ENCODE data around the gene IL22RA1. TPM values are rescaled to one million over a fixed set of nuclear protein-coding genes. Genes with fewer than 3 reads are reported as not detected.

The IL22RA1 gene
- total and polyA plus RNA-seq, 9 of the 15 experiments (the other 6 are each of a cell fraction or from before 2014, with no cell fraction given), result not detected

DNA sequence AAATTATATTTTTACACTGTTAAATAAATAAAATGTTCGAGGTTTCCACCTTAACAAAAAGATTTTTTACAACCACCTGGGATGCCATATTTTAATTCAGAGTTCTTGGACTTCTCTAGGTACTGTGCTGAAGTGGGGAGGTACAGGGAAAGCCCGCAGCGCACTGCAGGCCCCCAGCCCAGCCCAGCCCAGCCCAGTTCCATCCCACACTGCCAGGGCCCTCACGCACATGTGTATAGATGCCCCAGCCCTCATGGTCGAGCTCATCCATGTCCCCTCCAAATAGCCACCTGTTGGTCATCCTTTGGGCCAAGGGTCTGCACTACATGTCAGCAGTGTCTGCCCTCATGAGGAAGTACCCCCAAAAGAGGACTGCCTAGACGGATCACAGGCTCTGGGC lies 19.3 kb downstream of the IL22RA1 start (continued):
- TF ChIP-seq ZNF318 (IDR thresholded peaks at IDR 0.05; ENCODE audit: borderline replicate concordance in 1 of 2, low read depth in 1 of 2), result no peak
- no peak for TF ChIP-seq ZNF232 (CRISPR knock-in tag; IDR thresholded peaks at IDR 0.05)
- TF ChIP-seq FOXM1 (IDR thresholded peaks at IDR 0.05; ENCODE audit: low read depth), result no peak
- no peak for TF ChIP-seq FOXM1 (CRISPR knock-in tag; IDR thresholded peaks at IDR 0.05; ENCODE audit: low read depth)
- TF ChIP-seq ZNF311 (CRISPR knock-in tag; IDR thresholded peaks at IDR 0.05), result no peak
- no peak for TF ChIP-seq GTF3C2 (IDR thresholded peaks at IDR 0.05; ENCODE audit: borderline replicate concordance, extremely low read depth, insufficient read length)
- no peak for TF ChIP-seq MEF2A (IDR thresholded peaks at IDR 0.05; ENCODE audit: control insufficient read depth, low read depth, low read length)
- TF ChIP-seq SAFB2 (IDR thresholded peaks at IDR 0.05; ENCODE audit: borderline replicate concordance, low read depth, low read length, severe bottlenecking), result no peak
- TF ChIP-seq, protein P1, sequence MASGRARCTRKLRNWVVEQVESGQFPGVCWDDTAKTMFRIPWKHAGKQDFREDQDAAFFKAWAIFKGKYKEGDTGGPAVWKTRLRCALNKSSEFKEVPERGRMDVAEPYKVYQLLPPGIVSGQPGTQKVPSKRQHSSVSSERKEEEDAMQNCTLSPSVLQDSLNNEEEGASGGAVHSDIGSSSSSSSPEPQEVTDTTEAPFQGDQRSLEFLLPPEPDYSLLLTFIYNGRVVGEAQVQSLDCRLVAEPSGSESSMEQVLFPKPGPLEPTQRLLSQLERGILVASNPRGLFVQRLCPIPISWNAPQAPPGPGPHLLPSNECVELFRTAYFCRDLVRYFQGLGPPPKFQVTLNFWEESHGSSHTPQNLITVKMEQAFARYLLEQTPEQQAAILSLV (tag; IDR thresholded peaks at IDR 0.05), result no peak
- TF ChIP-seq SAFB (IDR thresholded peaks at IDR 0.05; ENCODE audit: borderline replicate concordance, low read depth, low read length), result no peak
- no peak for TF ChIP-seq POLR2B (IDR thresholded peaks at IDR 0.05; ENCODE audit: low read depth, partially characterized antibody)
- TF ChIP-seq, protein P2, sequence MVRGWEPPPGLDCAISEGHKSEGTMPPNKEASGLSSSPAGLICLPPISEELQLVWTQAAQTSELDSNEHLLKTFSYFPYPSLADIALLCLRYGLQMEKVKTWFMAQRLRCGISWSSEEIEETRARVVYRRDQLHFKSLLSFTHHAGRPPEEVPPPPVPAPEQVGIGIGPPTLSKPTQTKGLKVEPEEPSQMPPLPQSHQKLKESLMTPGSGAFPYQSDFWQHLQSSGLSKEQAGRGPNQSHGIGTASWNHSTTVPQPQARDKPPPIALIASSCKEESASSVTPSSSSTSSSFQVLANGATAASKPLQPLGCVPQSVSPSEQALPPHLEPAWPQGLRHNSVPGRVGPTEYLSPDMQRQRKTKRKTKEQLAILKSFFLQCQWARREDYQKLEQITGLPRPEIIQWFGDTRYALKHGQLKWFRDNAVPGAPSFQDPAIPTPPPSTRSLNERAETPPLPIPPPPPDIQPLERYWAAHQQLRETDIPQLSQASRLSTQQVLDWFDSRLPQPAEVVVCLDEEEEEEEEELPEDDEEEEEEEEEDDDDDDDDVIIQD (CRISPR knock-in tag; IDR thresholded peaks at IDR 0.05), result no peak
- TF ChIP-seq NCOA4 (IDR thresholded peaks at IDR 0.05; ENCODE audit: partially characterized antibody), result no peak
- TF ChIP-seq NEUROD1 (IDR thresholded peaks at IDR 0.05; ENCODE audit: borderline replicate concordance, low read depth, low read length, partially characterized antibody), result no peak

Data from K562 (cell line).